ENCODE results near the gene KRT33A. TPM values are rescaled to one million over a fixed set of nuclear protein-coding genes. Genes with fewer than 3 reads are reported as not detected.
A peak's percentile ranks its signal among the peaks of the same experiment; 100 is the strongest.

The KRT33A gene
- total and polyA plus RNA-seq, 8 donors, result not detected

DNA sequence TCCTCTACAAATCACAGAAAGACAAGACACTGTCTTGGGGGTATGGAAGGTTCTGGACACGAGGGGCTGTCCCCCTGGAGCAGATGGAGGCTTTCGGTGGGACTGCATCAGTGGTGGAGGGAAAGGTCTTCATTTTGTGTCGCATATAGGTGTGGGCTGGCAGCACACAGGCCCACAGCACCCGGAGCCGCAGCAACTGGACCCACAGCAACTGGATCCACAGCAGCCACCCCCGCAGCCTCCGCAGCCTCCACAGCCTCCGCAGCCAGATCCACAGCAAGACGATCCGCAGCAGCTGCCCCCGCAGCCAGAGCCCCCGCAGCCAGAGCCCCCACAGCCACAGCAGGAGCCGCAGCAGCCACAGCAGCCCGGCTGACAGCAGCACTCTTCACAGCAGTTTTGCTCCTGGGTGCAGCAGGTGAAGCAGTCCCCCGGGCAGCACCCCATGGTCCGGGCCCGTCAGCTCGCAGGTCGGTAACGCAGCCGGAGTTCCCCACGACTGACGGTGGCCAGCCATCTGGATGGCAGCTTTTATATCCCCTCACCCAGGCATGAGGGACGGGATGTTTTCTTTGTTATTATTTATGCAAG is 35.3 kb downstream of the KRT33A start, which contains the start of gene KRTAP17-1:
Gene KRTAP17-1, minus strand, starts transcription at position 507 of the 591 bp plus-strand sequence. Its CDS starts 60 bp downstream, at position 447.
- intact Hi-C loops (cut with DNase I), result no loop called here
- FAIRE-seq (no peak), ATAC-seq (no peak), DNase-seq (peak in 1 of 6 donors; percentile 27)
- no peak within 1 kb of the TSS for H3K4me3 ChIP-seq
- no peaks in the 10 kb centered on the region for H3K36me3 ChIP-seq
- no peak within 1 kb of the TSS for H3K27ac ChIP-seq
- H3K9me3 ChIP-seq, result no peaks in the 10 kb centered on the region
- 63 to 71% methylated on average over 24 of the region's 24 CpGs for WGBS, 2 donors
- TF ChIP-seq, protein P1, sequence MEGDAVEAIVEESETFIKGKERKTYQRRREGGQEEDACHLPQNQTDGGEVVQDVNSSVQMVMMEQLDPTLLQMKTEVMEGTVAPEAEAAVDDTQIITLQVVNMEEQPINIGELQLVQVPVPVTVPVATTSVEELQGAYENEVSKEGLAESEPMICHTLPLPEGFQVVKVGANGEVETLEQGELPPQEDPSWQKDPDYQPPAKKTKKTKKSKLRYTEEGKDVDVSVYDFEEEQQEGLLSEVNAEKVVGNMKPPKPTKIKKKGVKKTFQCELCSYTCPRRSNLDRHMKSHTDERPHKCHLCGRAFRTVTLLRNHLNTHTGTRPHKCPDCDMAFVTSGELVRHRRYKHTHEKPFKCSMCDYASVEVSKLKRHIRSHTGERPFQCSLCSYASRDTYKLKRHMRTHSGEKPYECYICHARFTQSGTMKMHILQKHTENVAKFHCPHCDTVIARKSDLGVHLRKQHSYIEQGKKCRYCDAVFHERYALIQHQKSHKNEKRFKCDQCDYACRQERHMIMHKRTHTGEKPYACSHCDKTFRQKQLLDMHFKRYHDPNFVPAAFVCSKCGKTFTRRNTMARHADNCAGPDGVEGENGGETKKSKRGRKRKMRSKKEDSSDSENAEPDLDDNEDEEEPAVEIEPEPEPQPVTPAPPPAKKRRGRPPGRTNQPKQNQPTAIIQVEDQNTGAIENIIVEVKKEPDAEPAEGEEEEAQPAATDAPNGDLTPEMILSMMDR (IDR thresholded peaks at IDR 0.05), result no peak
- no peaks in the 10 kb centered on the region for H3K27me3 ChIP-seq
- H3K4me1 ChIP-seq, result no peaks in the 10 kb centered on the region

DNA sequence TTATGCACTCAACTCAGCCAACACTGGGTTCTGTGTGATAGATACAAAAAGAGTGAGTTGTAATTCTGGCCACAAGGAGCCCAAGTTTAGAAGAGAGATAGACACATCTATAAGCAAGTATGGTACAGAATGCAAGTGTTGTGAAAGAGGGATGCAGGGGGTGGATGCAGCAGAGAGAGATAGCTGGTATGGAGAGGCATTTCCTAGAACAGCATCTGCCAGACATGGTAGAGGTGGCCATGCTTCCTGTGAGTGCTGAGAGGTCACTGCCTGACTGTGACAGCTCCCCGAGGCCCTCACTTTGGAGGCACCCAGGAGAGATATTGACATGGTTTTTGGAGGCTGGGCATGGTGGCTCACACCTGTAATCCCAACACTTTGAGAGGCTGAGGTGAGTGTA is 39.5 kb downstream of the KRT33A start:
- no peaks in the 10 kb centered on the region for H3K4me1 ChIP-seq
- ATAC-seq, result no peak
- DNase-seq, result no peak
- TF ChIP-seq, protein P1 (IDR thresholded peaks at IDR 0.05), result no peak
- FAIRE-seq, result no peak
- H3K4me3 ChIP-seq, result no peak overlapping the region
- no peaks in the 10 kb centered on the region for H3K27me3 ChIP-seq
- intact Hi-C loops (cut with DNase I), result no loop called here
- 61 to 80% methylated on average over 1 of the region's 1 CpG for WGBS, 2 donors
- no peaks in the 10 kb centered on the region for H3K9me3 ChIP-seq
- no peaks in the 10 kb centered on the region for H3K36me3 ChIP-seq
- H3K27ac ChIP-seq, result no peak overlapping the region

DNA sequence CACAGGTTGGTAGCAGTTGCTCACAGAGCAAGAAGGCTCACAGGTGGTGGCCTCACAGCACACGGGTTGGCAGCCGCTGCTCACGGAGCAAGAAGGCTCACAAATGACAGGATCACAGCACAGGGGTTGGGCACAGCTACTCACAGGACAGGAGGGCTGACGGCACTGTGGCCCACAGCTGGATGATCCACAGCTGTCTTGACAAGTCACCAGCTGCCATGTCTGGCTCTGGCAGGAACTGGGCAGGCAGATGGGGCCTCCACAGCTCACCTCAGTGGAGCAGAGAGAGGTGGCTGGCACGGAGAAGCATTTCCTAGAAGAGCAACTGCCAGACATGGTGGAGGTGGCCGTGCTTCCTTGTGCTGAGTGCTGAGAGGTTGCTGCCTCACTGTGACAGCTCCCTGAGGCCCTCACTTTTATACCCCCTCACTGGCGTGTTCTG is 41.7 kb downstream of the KRT33A start, which contains the start of gene KRTAP16-1:
Gene KRTAP16-1, minus strand, starts transcription at position 392 of the 442 bp plus-strand sequence. Its CDS starts 56 bp downstream, at position 336.
- 61 to 73% methylated on average over 7 of the region's 7 CpGs for WGBS, 2 donors
- Histone ChIP-seq H3K27me3 (no peaks in the 10 kb centered on the region), H3K9me3 (no peaks in the 10 kb centered on the region), H3K4me1 (no peaks in the 10 kb centered on the region), H3K36me3 (no peaks in the 10 kb centered on the region), H3K4me3 (no peak within 1 kb of the TSS), H3K27ac (no peak within 1 kb of the TSS)
- TF ChIP-seq, protein P1 (IDR thresholded peaks at IDR 0.05), result no peak
- intact Hi-C loops (cut with DNase I), result no loop called here
- FAIRE-seq (no peak), ATAC-seq (peak in 1 of 4 donors; percentile 16), DNase-seq (peak in 1 of 6 donors; percentile 37)

DNA sequence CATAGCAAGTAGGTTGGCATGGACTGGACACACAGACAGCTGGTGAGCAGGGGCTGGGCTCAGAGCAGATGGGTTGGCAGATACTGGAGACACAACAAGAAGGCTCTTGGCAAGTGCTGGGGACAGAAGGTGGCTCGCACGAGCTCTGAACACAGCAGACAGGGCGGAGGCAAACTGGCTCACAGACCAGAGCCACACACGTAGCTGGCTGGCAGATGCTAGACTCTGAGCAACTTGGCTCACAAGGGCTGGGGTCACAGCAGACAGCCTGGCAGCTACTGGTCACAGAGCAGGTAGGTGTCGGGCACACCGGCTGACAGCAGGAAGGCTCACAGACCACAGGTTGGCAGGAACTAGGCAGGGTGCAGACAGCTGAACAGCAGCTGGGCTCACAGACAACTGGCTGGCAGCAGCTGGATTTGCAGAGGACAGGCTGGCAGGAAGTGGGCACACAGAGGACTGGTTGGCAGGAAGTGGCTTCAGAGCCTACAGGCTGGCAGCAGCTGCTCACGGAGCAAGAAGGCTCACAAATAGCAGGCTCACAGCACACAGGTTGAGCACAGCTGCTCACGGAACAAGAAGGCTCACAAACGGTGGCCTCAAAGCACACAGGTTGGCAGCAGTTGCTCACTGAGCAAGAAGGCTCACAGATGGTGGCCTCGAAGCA is 42.2 kb downstream of the KRT33A start:
- TF ChIP-seq, protein P1 (IDR thresholded peaks at IDR 0.05), result no peak
- Histone ChIP-seq H3K36me3 (no peaks in the 10 kb centered on the region), H3K4me1 (no peaks in the 10 kb centered on the region), H3K4me3 (no peak overlapping the region), H3K27me3 (no peaks in the 10 kb centered on the region), H3K9me3 (no peaks in the 10 kb centered on the region), H3K27ac (no peak overlapping the region)
- intact Hi-C loops (cut with DNase I), result no loop called here
- peak in 2 of 6 donors; percentile 21 to 57 for DNase-seq
- 50 to 59% methylated on average over 10 of the region's 10 CpGs for WGBS, 2 donors
- no peak for FAIRE-seq
- ATAC-seq, result peak in 3 of 4 donors; percentile 65 to 76 (median 72)

DNA sequence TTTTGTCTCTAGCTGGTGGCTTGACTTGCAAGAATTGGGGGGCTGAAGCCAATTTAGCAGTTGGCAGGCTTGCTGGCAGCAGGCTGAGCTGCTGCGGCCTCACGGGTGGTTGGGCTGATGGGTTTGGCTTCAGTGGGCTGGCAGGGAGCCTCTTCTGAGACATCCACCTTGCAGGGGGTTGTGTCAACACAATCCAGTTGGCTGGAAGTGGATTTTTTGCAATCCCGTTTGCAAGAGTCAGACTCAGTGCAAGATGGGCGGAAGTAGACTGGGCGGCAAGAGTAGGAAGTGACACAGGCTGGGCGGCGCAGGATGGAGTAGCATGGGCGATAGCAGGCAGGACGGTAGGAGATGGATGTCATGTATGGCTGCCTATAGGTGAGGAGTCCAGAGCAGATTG is 43.0 kb downstream of the KRT33A start:
- intact Hi-C loops (cut with DNase I), result no loop called here
- TF ChIP-seq, protein P1 (IDR thresholded peaks at IDR 0.05), result no peak
- peak in 3 of 4 donors; percentile 30 to 53 (median 33) for ATAC-seq

More for the DNA sequence above, 43.0 kb downstream of the KRT33A start:
- no peaks in the 10 kb centered on the region for H3K4me1 ChIP-seq
- DNase-seq, result no peak
- no peaks in the 10 kb centered on the region for H3K36me3 ChIP-seq
- FAIRE-seq, result no peak
- no peak overlapping the region for H3K4me3 ChIP-seq
- no peaks in the 10 kb centered on the region for H3K27me3 ChIP-seq
- no peak overlapping the region for H3K27ac ChIP-seq
- WGBS, 2 donors, result 64 to 77% methylated on average over 9 of the region's 9 CpGs
- H3K9me3 ChIP-seq, result no peaks in the 10 kb centered on the region
